Stimulated activated CD4-positive, alpha-beta T cell treated with anti-CD3 and anti-CD28 coated beads, Interleukin-1b, Interleukin-23, amount 100 ng/mL, for 48 hours (primary cell): Measurements from ENCODE around the gene TNRC6A.
A peak's percentile ranks its signal among the peaks of the same experiment; 100 is the strongest.
"Not testable (repeated sequence)": the region's sequence is repeated elsewhere in the genome, so short reads cannot be mapped to it uniquely, and the experiment has no call there.

ENCODE experiments used
- DNase-seq: peaks from one replicate; pipeline ENCODE4 v3.0.0-alpha.2; 2020

TNRC6A gene

GRCh38 chr16:24848065-24848464 is 118.6 kb downstream of the TNRC6A start:
- no peak for DNase-seq

GRCh38 chr16:24849641-24850040 is 120.2 kb downstream of the TNRC6A start:
- DNase-seq = no peak

- DNase-seq = peak; percentile 10
Observed at GRCh38 chr16:24850289-24850938, 121.0 kb downstream of the TNRC6A start.

- DNase-seq = peak; percentile 52
Observed at GRCh38 chr16:24851700-24852099, 122.2 kb downstream of the TNRC6A start.

- no peak for DNase-seq
Observed at GRCh38 chr16:24852281-24852721, 122.8 kb downstream of the TNRC6A start.

- DNase-seq = no peak
Observed at GRCh38 chr16:24853169-24853824, 123.8 kb downstream of the TNRC6A start.

- no peak for DNase-seq
Observed at GRCh38 chr16:24853830-24854229, 124.4 kb downstream of the TNRC6A start.

- no peak for DNase-seq
Observed at GRCh38 chr16:24854607-24855171, 125.2 kb downstream of the TNRC6A start.

- no peak for DNase-seq
Observed at GRCh38 chr16:24855678-24856077, 126.2 kb downstream of the TNRC6A start.

GRCh38 chr16:24856871-24857270 is 127.4 kb downstream of the TNRC6A start:
- DNase-seq = not testable (repeated sequence)

- DNase-seq = peak; percentile 40
Observed at GRCh38 chr16:24858219-24859041, 129.0 kb downstream of the TNRC6A start.

- no peak for DNase-seq
Observed at GRCh38 chr16:24861461-24861860, 132.0 kb downstream of the TNRC6A start.

GRCh38 chr16:24863582-24864437 is 134.4 kb downstream of the TNRC6A start:
- no peak for DNase-seq

- DNase-seq = no peak
Observed at GRCh38 chr16:24869033-24869432, 139.6 kb downstream of the TNRC6A start.

GRCh38 chr16:24871891-24872290 is 142.4 kb downstream of the TNRC6A start:
- DNase-seq = no peak

- no peak for DNase-seq
Observed at GRCh38 chr16:24873028-24873427, 143.6 kb downstream of the TNRC6A start.

- DNase-seq = no peak
Observed at GRCh38 chr16:24875466-24875865, 146.0 kb downstream of the TNRC6A start.
